Stimulated activated naive CD4-positive, alpha-beta T cell (primary cell): ENCODE results near the gene CASKIN2.
A peak's percentile ranks its signal among the peaks of the same experiment; 100 is the strongest.
"Not testable (repeated sequence)": the region's sequence is repeated elsewhere in the genome, so short reads cannot be mapped to it uniquely, and the experiment has no call there.

ENCODE experiments used
- DNase-seq, 6 experiments: peaks; one replicate each; lab custom pipeline; 2025; lab: John Stamatoyannopoulos, UW

CASKIN2 gene

GRCh38 chr17:75468291-75468754 is 47.0 kb downstream of the CASKIN2 start:
- DNase-seq = no peak

- DNase-seq = no peak
Measured at GRCh38 chr17:75465039-75465438, 50.3 kb downstream of the CASKIN2 start.

DNA sequence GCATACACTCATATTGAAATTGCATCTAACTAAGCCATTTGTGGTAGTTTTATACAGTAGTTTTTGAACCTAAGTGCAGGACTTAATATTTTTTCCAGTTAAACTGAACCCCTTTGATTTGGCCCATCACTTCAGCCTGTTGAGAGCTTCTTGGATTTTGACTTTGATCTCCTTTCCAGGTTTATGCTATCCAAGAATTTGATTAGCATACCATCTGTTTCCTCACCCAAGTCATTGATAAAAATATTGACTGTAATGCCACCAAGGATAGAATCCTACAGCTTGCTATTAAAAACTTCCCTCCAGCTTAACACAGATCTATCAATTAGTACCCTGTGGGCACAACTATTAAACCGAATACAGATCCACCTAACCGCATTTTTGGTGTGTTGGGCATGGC is 51.7 kb downstream of the CASKIN2 start:
- no peak for DNase-seq

DNA sequence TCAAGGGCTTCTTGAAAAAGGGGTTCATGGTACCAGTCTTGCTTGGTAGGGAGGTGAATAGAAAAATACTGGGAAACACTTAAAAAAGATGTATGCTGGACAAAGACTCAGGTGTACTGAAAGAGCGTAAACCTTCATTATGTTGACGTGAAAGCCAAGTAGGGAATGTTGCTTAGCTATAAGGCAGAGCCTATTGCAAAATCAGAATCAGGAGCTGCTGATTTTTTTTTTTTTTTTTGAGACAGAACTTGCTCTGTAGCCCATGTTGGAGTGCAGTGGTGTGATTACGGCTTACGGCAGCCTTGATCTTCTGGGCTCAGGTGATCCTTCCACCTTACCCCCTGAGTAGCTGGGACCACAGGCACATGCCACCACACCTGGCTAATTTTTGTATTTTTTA is 55.0 kb downstream of the CASKIN2 start:
- no peak for DNase-seq

DNA sequence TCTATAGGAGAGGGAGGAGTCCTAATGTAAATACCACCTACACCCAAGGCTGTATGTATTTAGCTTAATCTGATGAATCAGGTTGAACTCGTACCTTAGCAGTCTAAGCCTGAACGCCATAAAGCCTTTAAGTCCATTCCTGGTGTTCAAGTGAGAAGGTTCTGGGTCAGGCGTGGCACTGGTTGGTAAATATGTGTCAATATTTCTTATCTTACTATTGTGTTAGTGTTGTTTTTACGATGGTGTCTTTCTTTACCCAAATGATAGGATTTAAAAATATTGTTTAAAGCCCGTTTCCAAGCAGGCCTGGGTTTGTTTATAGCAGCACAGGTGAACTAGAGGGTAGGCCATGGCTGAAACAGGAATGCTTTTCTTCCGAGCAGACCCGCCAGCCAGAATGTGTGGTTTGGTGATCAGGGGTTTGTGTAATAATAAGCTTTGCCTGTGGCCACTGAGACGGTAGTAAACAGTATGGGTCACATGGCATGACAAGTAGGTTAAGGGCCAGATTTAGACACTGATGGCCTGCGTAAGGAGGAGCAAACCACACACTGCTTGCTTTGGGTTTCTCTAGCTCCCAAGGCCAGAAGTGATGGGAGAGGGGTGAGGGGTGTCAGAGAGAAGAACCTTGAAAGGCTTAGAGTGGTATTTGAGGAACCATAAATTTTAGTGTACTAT is 55.6 kb downstream of the CASKIN2 start:
- no peak for DNase-seq

GRCh38 chr17:75459246-75459589 is 56.1 kb downstream of the CASKIN2 start:
- no peak for DNase-seq

DNA sequence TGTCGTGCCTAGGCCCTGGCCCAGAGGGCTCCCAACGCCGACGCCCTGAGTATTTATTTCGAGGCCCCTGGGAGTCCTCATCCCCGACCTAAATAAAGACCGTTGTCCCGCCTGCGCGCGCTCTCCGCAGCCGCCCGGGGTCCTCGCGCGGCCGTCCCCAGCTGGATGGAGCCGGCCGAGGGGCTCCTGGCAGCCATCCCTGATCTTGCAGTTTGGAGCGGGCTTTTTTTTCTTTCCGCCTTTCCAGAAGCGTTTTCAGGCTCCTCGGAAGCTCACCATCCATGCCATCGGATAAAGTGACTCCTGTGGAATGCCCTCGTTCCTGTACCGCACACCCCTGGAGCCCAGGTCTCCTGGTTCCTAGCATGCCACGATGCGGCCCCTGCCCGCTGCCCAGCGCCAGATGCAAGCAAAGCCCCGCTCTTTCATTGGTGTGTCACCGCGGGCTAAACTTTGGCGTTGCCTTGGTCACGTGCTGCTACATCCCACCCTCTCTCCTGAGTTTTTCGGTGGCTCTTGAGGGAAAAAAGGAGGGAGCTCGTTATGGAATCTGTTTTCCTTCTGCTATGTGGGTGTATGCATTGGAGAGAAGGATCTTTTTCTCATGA is 58.2 kb downstream of the CASKIN2 start:
- no peak for DNase-seq

DNA sequence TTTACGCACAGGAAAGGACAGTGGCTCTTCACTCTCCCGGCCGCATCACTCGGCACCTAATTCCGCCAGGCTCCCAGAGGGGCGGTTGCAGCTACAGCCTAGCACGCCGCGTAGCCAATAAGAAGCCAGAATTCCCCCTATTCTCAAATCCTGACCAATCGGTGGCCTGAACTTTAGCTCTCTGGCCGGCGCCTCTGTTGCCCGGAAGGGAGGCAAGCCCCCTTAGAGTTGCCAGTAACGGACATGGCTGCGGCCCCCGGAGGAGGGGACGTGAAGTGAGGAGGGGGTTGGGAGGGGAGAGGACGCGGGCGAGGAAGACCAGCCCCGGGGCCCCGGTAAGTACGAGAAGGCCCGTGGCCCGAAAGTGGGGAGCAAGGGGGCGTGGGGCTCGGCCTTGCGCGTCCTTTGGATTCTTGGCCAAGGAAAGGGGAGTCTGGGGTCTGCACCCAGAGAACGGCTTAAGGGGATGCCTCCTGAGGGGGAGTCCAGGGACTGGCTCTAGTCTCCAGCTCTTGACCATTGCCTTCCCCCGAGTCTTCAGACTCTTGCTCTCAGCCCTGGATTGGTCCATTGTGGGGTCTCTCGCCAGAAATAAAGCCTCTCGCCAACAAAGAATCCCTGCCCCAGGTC is 58.8 kb downstream of the CASKIN2 start, which contains the start of gene TMEM94:
TSS of gene TMEM94 (plus strand) at position 219 of the 630 bp plus-strand sequence. CDS start 15,271 bp downstream, outside the sequence.
- DNase-seq = peak; percentile 73 to 92 (median 88)

DNA sequence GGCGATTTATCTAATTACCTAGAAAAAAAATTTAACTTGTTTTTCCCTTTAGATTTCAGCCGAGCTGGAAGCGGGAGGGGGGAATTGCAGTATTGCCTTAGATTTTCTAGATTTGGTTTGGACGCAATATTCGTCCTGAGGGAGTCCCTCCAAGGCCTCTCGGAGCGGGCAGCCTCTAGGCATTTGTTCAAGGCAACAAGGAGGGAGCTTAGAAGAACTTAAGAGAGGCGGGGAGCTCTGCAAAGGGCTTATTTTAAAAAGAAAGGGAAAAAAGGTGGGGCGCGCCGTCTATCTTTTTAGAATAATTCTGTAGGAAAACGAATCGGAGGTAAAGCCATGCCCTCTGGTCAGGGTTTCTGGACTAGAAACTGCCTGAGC is 59.3 kb downstream of the CASKIN2 start:
- DNase-seq = no peak

GRCh38 chr17:75454672-75455071 is 60.7 kb downstream of the CASKIN2 start:
- not testable (repeated sequence) for DNase-seq

DNA sequence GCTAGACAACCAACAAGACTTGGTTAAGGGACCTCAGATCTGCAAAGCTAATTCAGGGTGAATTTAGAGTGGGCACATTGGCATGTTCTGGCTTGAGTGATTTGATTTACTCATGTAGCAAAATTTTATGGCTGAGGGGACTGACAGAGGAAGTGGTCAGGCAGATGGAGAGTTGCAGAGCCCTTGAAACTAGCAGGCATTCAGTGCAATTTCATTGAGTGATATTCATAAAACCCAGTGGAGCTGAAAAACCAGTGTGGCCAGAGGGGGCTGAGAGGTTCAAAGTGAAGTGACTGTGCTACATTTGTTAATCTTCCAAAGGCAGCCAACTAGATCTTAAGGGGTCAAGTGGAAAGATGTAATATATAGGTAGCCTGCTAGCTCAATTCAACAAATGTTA is 61.1 kb downstream of the CASKIN2 start:
- no peak for DNase-seq

DNA sequence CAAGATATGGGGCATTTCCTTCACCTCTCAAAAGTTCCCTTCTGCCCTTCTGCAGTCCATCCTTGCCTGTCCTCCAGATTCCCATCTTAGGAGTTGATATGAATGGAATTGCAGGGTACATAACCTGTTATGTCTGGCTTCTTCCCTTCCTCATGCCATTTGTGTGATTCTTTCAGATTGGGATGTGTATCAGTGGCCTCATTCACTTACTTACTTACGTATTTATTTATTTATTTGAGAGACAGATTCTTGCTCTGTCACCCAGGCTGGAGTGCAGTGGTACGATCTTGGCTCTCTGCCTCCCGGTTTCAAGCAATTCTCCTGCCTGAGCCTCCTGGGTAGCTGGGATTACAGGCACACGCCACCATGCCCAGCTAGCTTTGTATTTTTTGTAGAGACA is 65.1 kb downstream of the CASKIN2 start:
- DNase-seq = no peak
